PC-3 (cell line): Measurements from ENCODE around the gene STARD4. TPM values are rescaled to one million over a fixed set of nuclear protein-coding genes. Genes with fewer than 3 reads are reported as not detected.

Experiments used
- ATAC-seq: fragments of 200-7000 bp; cut with Tn5 transposase; 2 replicates; pipeline ENCODE4 v1.9.1; 2020; ENCODE audit warnings: mild to moderate bottlenecking, moderate library complexity
- BruUV-seq: library from RNA; stranded (reverse); fragments of 400-500 nt; replicated peaks from 2 replicates; lab custom pipeline; 2021; lab: Mats Ljungman, UMichigan
- CTCF ChIA-PET: fragments of 300-600 bp; sonication (Branson Sonifier 250); formaldehyde crosslinking; loops from one replicate; lab custom pipeline; 2022; ENCODE audit warnings: antibody characterized with exemption; lab: Charles Lee
- POLR2A ChIA-PET: fragments of 300-600 bp; sonication (Branson Sonifier 250); formaldehyde crosslinking; loops from one replicate; lab custom pipeline; 2022; ENCODE audit warnings: antibody characterized with exemption; ENCODE audit not compliant: unreplicated experiment; lab: Charles Lee
- DNase-seq: peaks from one replicate; pipeline ENCODE4 v3.0.0-alpha.2; 2015
- H2AFZ ChIP-seq: fragments of 300-600 bp; sonication (generic); 2 replicates; pipeline ENCODE4 v1.6.0; 2016; ENCODE audit warnings: antibody characterized with exemption, low read length
- H3F3A ChIP-seq: fragments of 300-600 bp; sonication (generic); one replicate; pipeline ENCODE4 v1.6.0; 2017; ENCODE audit warnings: antibody characterized with exemption, low read length, control low read depth, mild to moderate bottlenecking; ENCODE audit not compliant: unreplicated experiment
- H3K27ac ChIP-seq: fragments of 300-600 bp; sonication (generic); 2 replicates; pipeline ENCODE4 v1.5.1; 2016; ENCODE audit warnings: mild to moderate bottlenecking, low read length
- H3K27me3 ChIP-seq: fragments of 300-600 bp; sonication (generic); 2 replicates; pipeline ENCODE4 v1.6.1; 2016; ENCODE audit warnings: low read length, mixed read lengths
- H3K36me3 ChIP-seq: fragments of 300-600 bp; sonication (generic); 2 replicates; pipeline ENCODE4 v1.6.1; 2016; ENCODE audit warnings: low read depth, mixed run types, low read length, mixed read lengths
- H3K4me1 ChIP-seq: fragments of 300-600 bp; sonication (generic); 2 replicates; pipeline ENCODE4 v1.5.1; 2016; ENCODE audit warnings: low read length; ENCODE audit not compliant: insufficient read depth
- H3K4me2 ChIP-seq: fragments of 300-600 bp; sonication (generic); 2 replicates; pipeline ENCODE4 v1.6.0; 2016; ENCODE audit warnings: low read length
- H3K4me3 ChIP-seq: fragments of 300-600 bp; sonication (generic); 2 replicates; pipeline ENCODE4 v1.5.1; 2016; ENCODE audit warnings: mild to moderate bottlenecking, low read length, mixed read lengths
- H3K79me2 ChIP-seq: fragments of 300-600 bp; sonication (generic); 2 replicates; pipeline ENCODE4 v1.6.1; 2017; ENCODE audit warnings: low read length, mixed read lengths
- H3K9ac ChIP-seq: fragments of 300-600 bp; sonication (generic); 2 replicates; pipeline ENCODE4 v1.6.0; 2016; ENCODE audit warnings: mild to moderate bottlenecking, low read length
- H3K9me2 ChIP-seq: fragments of 300-600 bp; sonication (generic); replicated peaks from 2 replicates; pipeline ENCODE4 v1.6.1; 2016; ENCODE audit warnings: mixed run types, low read length, mixed read lengths
- H3K9me3 ChIP-seq: fragments of 300-600 bp; sonication (generic); 2 replicates; pipeline ENCODE4 v1.6.1; 2016; ENCODE audit warnings: low read length, mixed read lengths
- H4K20me1 ChIP-seq: fragments of 300-600 bp; sonication (generic); 2 replicates; pipeline ENCODE4 v1.6.1; 2016; ENCODE audit warnings: low read length, mixed read lengths
- EZH2 ChIP-seq: fragments of 300-600 bp; sonication (generic); IDR thresholded peaks from one replicate; pipeline ENCODE4 v1.6.1; 2017; ENCODE audit warnings: antibody characterized with exemption, mild to moderate bottlenecking, low read length; ENCODE audit not compliant: unreplicated experiment
- EZH2phosphoT487 ChIP-seq: fragments of 300-600 bp; sonication (generic); IDR thresholded peaks from 2 replicates; pipeline ENCODE4 v1.6.1; 2018; ENCODE audit warnings: mild to moderate bottlenecking, antibody characterized with exemption, low read length, borderline replicate concordance
- intact Hi-C: fragments of 100-400 bp; cut with micrococcal nuclease; formaldehyde crosslinking; loops from 2 replicates; pipeline ENCODE4 v1.9.0; 2023
- total RNA-seq: library from RNA; depleted of rRNA; stranded (reverse); fragments of >200 nt; gene quantifications from 2 replicates; pipeline ENCODE4 v1.2.3, GENCODE V29; 2014
- TF ChIP-seq, protein P1 (sequence below): fragments of 300-600 bp; sonication (generic); conservative IDR thresholded peaks from 2 replicates; pipeline ENCODE4 v1.5.1; 2017; ENCODE audit warnings: antibody characterized with exemption, low read depth, mild to moderate bottlenecking, low read length

Gene STARD4
- total RNA-seq, 1 experiment from 2014 or later: 17.1 TPM

DNA sequence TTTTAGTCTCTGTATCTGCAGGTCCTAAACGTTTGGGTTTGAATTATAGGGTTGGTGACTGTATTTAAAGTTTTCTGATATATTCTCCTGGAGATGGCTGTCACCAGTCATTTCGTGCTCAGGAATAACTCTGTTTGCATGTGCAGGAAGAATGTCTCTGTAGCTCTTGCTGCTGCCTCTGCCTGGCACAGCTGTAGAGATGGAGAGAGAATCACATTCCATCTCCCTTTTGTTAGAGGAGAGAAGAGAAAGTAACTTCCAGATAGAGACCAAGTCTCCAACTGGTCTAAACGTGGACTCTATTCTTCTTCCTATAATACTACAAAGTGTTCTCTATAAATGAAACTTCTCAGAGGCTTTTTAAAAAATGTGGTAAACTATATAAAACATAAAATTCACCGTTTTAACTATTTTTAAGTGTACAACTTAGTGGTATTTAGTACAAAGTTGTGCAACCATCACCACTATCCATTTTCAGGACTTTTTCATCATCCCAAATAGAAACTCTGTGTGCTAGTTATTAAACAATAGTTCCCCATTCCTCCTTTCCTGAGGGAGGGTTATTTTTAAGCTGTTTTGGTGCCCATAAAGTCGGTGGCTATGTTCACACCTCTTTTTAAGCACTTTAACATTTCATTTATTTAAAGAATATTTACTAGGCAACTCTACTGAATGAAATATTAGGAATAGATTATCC, 20.7 kb upstream of the STARD4 start:
- no TSS peak for BruUV-seq
- Histone ChIP-seq H3K9ac (no peak overlapping the region), H3K9me2 (no peaks in the 10 kb centered on the region), H3K27me3 (no peaks in the 10 kb centered on the region), H3K4me3 (no peak overlapping the region), H3K36me3 (no peaks in the 10 kb centered on the region), H3K27ac (no peak overlapping the region), H3K79me2 (no peaks in the 10 kb centered on the region), H2AFZ (no peak overlapping the region), H3K9me3 (no peaks in the 10 kb centered on the region), H3F3A (no peaks in the 10 kb centered on the region), H3K4me2 (no peak overlapping the region), H4K20me1 (no peaks in the 10 kb centered on the region), H3K4me1 (peaks cover 6% of the 10 kb centered on the region; the same call in 1 of the 2 replicates)
- ChIA-PET CTCF (no interaction called here), POLR2A (no interaction called here)
- ATAC-seq: no peak
- intact Hi-C loops: no loop called here
- no peak for TF ChIP-seq EZH2
- TF ChIP-seq, protein P1, sequence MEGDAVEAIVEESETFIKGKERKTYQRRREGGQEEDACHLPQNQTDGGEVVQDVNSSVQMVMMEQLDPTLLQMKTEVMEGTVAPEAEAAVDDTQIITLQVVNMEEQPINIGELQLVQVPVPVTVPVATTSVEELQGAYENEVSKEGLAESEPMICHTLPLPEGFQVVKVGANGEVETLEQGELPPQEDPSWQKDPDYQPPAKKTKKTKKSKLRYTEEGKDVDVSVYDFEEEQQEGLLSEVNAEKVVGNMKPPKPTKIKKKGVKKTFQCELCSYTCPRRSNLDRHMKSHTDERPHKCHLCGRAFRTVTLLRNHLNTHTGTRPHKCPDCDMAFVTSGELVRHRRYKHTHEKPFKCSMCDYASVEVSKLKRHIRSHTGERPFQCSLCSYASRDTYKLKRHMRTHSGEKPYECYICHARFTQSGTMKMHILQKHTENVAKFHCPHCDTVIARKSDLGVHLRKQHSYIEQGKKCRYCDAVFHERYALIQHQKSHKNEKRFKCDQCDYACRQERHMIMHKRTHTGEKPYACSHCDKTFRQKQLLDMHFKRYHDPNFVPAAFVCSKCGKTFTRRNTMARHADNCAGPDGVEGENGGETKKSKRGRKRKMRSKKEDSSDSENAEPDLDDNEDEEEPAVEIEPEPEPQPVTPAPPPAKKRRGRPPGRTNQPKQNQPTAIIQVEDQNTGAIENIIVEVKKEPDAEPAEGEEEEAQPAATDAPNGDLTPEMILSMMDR: no peak
- no peak for TF ChIP-seq EZH2phosphoT487
- DNase-seq: no peak

DNA sequence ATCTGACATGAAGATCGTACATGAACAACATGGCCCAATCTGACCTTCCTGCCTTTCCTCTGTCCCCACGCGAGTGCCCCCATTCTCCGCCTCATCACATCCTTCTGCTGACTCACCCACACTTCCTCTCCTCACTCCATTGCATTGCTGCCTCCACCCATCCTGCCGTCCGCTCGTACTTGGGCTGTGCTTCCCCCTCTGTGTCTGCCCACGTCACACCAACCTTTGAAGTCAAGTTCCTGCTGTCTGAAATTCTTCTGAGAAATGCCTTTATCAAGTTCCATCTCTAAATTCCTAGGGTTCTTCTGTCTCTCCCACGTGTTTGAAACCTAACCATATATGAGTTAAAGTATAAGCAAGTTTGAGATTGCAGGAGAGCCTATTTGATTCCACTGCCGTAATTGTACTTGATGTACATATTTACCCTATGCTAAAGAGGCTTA, 18.0 kb upstream of the STARD4 start:
- no TSS peak for BruUV-seq
- Histone ChIP-seq H3K4me2 (peak overlapping the region; percentile 10; the same call in 1 of the 2 replicates), H3K9me2 (no peaks in the 10 kb centered on the region), H3F3A (no peaks in the 10 kb centered on the region), H3K9me3 (no peaks in the 10 kb centered on the region), H3K79me2 (no peaks in the 10 kb centered on the region), H3K9ac (no peak overlapping the region), H3K27me3 (0 out of 2 replicates have a peak, but pooled peaks cover 4% of the 10 kb centered on the region), H4K20me1 (no peaks in the 10 kb centered on the region), H3K36me3 (no peaks in the 10 kb centered on the region), H3K27ac (no peak overlapping the region), H3K4me3 (no peak overlapping the region), H2AFZ (peak overlapping the region; percentile 72), H3K4me1 (peaks cover 6% of the 10 kb centered on the region; the same call in 1 of the 2 replicates)
- TF ChIP-seq EZH2phosphoT487: no peak
- TF ChIP-seq, protein P1: no peak
- TF ChIP-seq EZH2: no peak
- DNase-seq (peak; percentile 22), ATAC-seq (peak; percentile 55; the same call in 1 of the 2 replicates)
- intact Hi-C loops: no loop called here
- POLR2A ChIA-PET: no interaction called here
- CTCF ChIA-PET: no interaction called here

DNA sequence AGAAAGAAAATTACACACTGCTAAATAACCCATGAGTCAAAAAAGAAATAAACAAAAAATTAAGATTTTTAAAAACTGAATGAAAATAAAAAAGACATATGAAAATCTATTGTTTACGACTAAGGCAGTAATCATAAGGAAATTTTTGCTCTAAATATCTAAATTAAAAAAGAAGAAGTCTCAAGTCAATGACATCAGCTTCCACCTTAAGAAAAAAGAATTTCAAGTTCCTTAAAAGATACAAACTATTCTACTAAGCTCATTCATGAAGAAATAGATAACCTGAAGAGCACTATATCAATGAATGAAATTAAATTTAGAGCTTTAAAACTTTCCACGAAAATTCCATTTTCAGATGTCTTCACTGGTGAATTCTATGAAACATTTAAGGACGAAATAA, 15.7 kb upstream of the STARD4 start:
- no peak for ATAC-seq
- intact Hi-C loops: no loop called here
- H3F3A ChIP-seq: no peaks in the 10 kb centered on the region
- no peak overlapping the region for H3K9ac ChIP-seq
- no peak overlapping the region for H2AFZ ChIP-seq
- no peak overlapping the region for H3K4me2 ChIP-seq
- no peak overlapping the region for H3K27ac ChIP-seq
- H3K4me3 ChIP-seq: no peak overlapping the region
- H3K4me1 ChIP-seq: peaks cover 6% of the 10 kb centered on the region; the same call in 1 of the 2 replicates
- ChIA-PET POLR2A (no interaction called here), CTCF (no interaction called here)
- H4K20me1 ChIP-seq: no peaks in the 10 kb centered on the region
- H3K9me3 ChIP-seq: no peaks in the 10 kb centered on the region
- no peaks in the 10 kb centered on the region for H3K9me2 ChIP-seq
- TF ChIP-seq EZH2phosphoT487 (no peak), EZH2 (no peak)
- TF ChIP-seq, protein P1: no peak
- DNase-seq: no peak
- 0 out of 2 replicates have a peak, but pooled peaks cover 4% of the 10 kb centered on the region for H3K27me3 ChIP-seq
- H3K36me3 ChIP-seq: no peaks in the 10 kb centered on the region
- BruUV-seq: no TSS peak
- no peaks in the 10 kb centered on the region for H3K79me2 ChIP-seq
